Skeletal muscle satellite cell (primary cell): Measurements from ENCODE around the gene GLS.

Source experiments
- H3K27me3 ChIP-seq: 2 replicates; pipeline ENCODE4 v1.7.0; 2013; ENCODE audit warnings: low read length; ENCODE audit not compliant: control insufficient read depth, insufficient read depth
- H3K36me3 ChIP-seq: 2 replicates; pipeline ENCODE4 v1.7.0; 2013; ENCODE audit warnings: mild to moderate bottlenecking, control low read depth, low read length; ENCODE audit not compliant: insufficient read depth
- H3K4me1 ChIP-seq: 2 replicates; pipeline ENCODE4 v1.7.0; 2013; ENCODE audit warnings: low read length; ENCODE audit not compliant: control insufficient read depth, insufficient read depth
- H3K4me2 ChIP-seq: 2 replicates; pipeline ENCODE4 v1.7.0; 2013; ENCODE audit warnings: mild to moderate bottlenecking, low read length
- H3K4me3 ChIP-seq: 2 replicates; pipeline ENCODE4 v1.7.0; 2013; ENCODE audit warnings: low read length
- H3K9ac ChIP-seq: 2 replicates; pipeline ENCODE4 v1.7.0; 2013; ENCODE audit warnings: mild to moderate bottlenecking, low read depth, low read length, moderate library complexity
- H3K9me3 ChIP-seq: replicated peaks from 2 replicates; pipeline ENCODE4 v1.7.0; 2013; ENCODE audit warnings: mild to moderate bottlenecking, control low read depth, low read length

The GLS gene

GRCh38 chr2:190912726-190913125 is 32.1 kb downstream of the GLS start:
- peaks cover 69% of the 10 kb centered on the region for H3K36me3 ChIP-seq
- H3K4me1 ChIP-seq, result peaks cover 17% of the 10 kb centered on the region
- no peak overlapping the region for H3K4me3 ChIP-seq
- no peaks in the 10 kb centered on the region for H3K9me3 ChIP-seq
- H3K27me3 ChIP-seq, result no peaks in the 10 kb centered on the region
- no peak overlapping the region for H3K9ac ChIP-seq
- H3K4me2 ChIP-seq, result no peak overlapping the region

DNA sequence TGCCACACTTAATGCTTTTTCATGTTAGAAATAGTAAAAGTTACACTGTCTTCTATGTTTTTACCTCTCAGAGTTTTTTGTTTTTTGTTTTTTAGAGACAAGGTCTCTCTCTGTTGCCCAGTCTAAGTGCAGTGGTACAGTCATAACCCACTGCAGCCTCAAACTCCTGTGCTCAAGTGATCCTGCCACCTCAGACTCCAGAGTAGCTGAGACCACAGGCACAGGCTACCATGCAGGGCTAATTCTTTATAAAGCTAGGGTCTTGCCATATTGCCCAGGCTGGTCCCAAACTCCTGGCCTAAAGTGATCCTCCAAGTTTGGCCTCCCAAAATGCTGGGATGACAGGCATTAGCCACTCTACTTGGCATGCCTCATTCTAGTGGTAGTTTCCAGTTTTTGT is 33.1 kb downstream of the GLS start:
- Histone ChIP-seq H3K27me3 (no peaks in the 10 kb centered on the region), H3K9me3 (no peaks in the 10 kb centered on the region), H3K4me3 (no peak overlapping the region), H3K9ac (no peak overlapping the region), H3K4me1 (peaks cover 17% of the 10 kb centered on the region), H3K4me2 (no peak overlapping the region), H3K36me3 (peaks cover 69% of the 10 kb centered on the region)

DNA sequence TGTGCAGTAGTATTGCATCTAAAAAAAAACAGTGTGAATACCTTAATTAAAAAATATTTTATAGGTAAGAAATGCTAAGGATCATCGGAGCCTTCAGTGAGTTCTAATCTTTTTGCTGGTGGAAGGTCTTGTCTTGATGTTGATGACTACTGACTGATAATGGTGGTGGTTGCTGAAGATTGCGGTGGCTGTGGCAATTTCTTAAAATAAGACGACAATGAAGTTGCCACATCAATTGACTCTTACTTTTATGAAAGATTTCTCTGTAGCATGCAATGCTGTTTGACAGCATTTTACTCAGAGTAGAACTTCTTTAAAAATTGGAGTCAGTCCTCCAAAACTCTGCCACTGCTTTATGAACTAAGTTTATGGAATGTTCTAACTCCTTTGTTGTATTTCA is 36.2 kb downstream of the GLS start:
- no peaks in the 10 kb centered on the region for H3K9me3 ChIP-seq
- H3K4me3 ChIP-seq, result no peak overlapping the region
- H3K4me1 ChIP-seq, result peaks cover 8% of the 10 kb centered on the region
- H3K36me3 ChIP-seq, result peaks cover 81% of the 10 kb centered on the region
- H3K27me3 ChIP-seq, result no peaks in the 10 kb centered on the region
- H3K9ac ChIP-seq, result no peak overlapping the region
- no peak overlapping the region for H3K4me2 ChIP-seq

GRCh38 chr2:190920085-190920484 is 39.5 kb downstream of the GLS start:
- H3K9ac ChIP-seq, result no peak overlapping the region
- H3K27me3 ChIP-seq, result no peaks in the 10 kb centered on the region
- no peak overlapping the region for H3K4me2 ChIP-seq
- no peaks in the 10 kb centered on the region for H3K4me1 ChIP-seq
- no peaks in the 10 kb centered on the region for H3K9me3 ChIP-seq
- H3K4me3 ChIP-seq, result no peak overlapping the region
- H3K36me3 ChIP-seq, result peaks cover 91% of the 10 kb centered on the region

GRCh38 chr2:190922376-190922775 is 41.8 kb downstream of the GLS start:
- Histone ChIP-seq H3K9me3 (no peaks in the 10 kb centered on the region), H3K4me3 (no peak overlapping the region), H3K36me3 (peaks cover 92% of the 10 kb centered on the region), H3K9ac (no peak overlapping the region), H3K4me1 (no peaks in the 10 kb centered on the region), H3K4me2 (no peak overlapping the region), H3K27me3 (no peaks in the 10 kb centered on the region)

DNA sequence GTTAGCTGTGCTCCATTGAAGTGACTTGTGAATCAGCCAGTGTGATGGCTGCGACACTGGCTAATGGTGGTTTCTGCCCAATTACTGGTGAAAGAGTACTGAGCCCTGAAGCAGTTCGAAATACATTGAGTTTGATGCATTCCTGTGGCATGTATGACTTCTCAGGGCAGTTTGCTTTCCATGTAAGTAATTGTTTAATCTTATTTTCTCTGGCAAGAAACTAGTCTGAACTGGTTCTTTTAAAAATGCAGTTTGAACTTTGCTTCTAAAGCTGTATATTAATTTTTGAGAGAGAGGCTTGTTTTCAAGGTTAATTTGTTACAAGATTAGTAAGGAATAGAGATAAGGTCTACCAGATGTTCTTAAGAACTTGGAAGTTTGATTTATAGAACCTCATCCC is 46.7 kb downstream of the GLS start:
- peaks cover 85% of the 10 kb centered on the region for H3K36me3 ChIP-seq
- no peaks in the 10 kb centered on the region for H3K9me3 ChIP-seq
- no peak overlapping the region for H3K4me3 ChIP-seq
- H3K4me1 ChIP-seq, result no peaks in the 10 kb centered on the region
- no peak overlapping the region for H3K4me2 ChIP-seq
- no peak overlapping the region for H3K9ac ChIP-seq
- H3K27me3 ChIP-seq, result no peaks in the 10 kb centered on the region

DNA sequence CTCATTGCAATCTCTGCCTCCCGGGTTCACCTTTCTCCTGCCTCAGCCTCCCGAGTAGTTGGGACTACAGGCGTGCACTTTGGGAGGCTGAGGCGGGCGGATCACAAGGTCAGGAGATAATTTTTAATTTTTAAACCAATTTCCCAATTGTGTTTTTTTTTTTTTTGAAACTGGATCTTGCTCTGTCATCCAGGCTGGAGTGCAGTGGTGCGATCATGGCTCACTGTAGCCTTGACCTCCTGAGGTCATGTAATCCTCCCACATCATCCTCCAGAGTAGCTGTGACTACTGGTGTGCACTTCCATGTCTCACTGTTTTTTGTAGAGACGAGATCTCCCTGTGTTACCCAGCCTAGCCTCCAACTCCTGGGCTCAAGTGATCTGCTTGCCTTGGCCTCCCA is 49.3 kb downstream of the GLS start:
- H3K27me3 ChIP-seq, result no peaks in the 10 kb centered on the region
- peaks cover 75% of the 10 kb centered on the region for H3K36me3 ChIP-seq
- no peak overlapping the region for H3K4me2 ChIP-seq
- no peak overlapping the region for H3K9ac ChIP-seq
- H3K9me3 ChIP-seq, result no peaks in the 10 kb centered on the region
- H3K4me1 ChIP-seq, result no peaks in the 10 kb centered on the region
- H3K4me3 ChIP-seq, result no peak overlapping the region

GRCh38 chr2:190930411-190930810 is 49.8 kb downstream of the GLS start:
- Histone ChIP-seq H3K9ac (no peak overlapping the region), H3K9me3 (no peaks in the 10 kb centered on the region), H3K27me3 (no peaks in the 10 kb centered on the region), H3K4me1 (no peaks in the 10 kb centered on the region), H3K4me2 (no peak overlapping the region), H3K4me3 (no peak overlapping the region), H3K36me3 (peaks cover 71% of the 10 kb centered on the region)

- Histone ChIP-seq H3K4me3 (no peak overlapping the region), H3K4me2 (no peak overlapping the region), H3K27me3 (no peaks in the 10 kb centered on the region), H3K9me3 (no peaks in the 10 kb centered on the region), H3K36me3 (peaks cover 68% of the 10 kb centered on the region), H3K9ac (no peak overlapping the region), H3K4me1 (no peaks in the 10 kb centered on the region)
These were observed 51.9 kb downstream of the GLS start for GRCh38 chr2:190932514-190932913.

GRCh38 chr2:190933361-190933760 is 52.7 kb downstream of the GLS start:
- no peak overlapping the region for H3K9ac ChIP-seq
- H3K36me3 ChIP-seq, result peaks cover 66% of the 10 kb centered on the region
- H3K4me3 ChIP-seq, result no peak overlapping the region
- no peaks in the 10 kb centered on the region for H3K27me3 ChIP-seq
- H3K9me3 ChIP-seq, result no peaks in the 10 kb centered on the region
- H3K4me1 ChIP-seq, result peaks cover 2% of the 10 kb centered on the region
- no peak overlapping the region for H3K4me2 ChIP-seq

DNA sequence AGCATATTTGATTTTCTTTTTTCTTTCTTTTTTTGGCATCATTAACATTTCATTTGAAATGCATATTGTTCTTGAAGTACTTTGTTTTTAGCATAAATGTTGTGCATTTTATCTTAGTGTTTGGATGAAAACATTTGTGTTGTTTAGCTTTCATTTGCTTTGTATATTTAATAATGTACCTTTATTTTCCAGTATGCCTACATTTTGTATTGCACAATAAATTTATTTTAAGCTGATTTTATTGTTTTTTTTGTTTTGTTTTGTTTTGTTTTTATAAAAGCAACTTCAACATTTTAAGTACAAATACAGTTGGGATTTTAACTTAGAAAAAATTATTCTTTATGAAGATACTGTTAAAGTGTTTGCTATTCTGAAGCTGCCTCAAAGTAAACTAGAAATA is 54.4 kb downstream of the GLS start:
- H3K4me1 ChIP-seq, result peaks cover 10% of the 10 kb centered on the region
- H3K27me3 ChIP-seq, result no peaks in the 10 kb centered on the region
- no peaks in the 10 kb centered on the region for H3K9me3 ChIP-seq
- H3K36me3 ChIP-seq, result peaks cover 58% of the 10 kb centered on the region
- H3K4me2 ChIP-seq, result no peak overlapping the region
- no peak overlapping the region for H3K4me3 ChIP-seq
- no peak overlapping the region for H3K9ac ChIP-seq

GRCh38 chr2:190938771-190939335 is 58.2 kb downstream of the GLS start:
- peak overlapping the region; percentile 39 for H3K4me2 ChIP-seq
- peak overlapping the region; percentile 19 for H3K9ac ChIP-seq
- no peaks in the 10 kb centered on the region for H3K9me3 ChIP-seq

More at GRCh38 chr2:190938771-190939335, 58.2 kb downstream of the GLS start:
- Histone ChIP-seq H3K27me3 (no peaks in the 10 kb centered on the region), H3K4me1 (peaks cover 10% of the 10 kb centered on the region), H3K4me3 (no peak overlapping the region), H3K36me3 (peaks cover 33% of the 10 kb centered on the region)
